HG02852 (cell line): ENCODE data around the gene FAR2.
"Not testable (repeated sequence)": the region's sequence is repeated elsewhere in the genome, so short reads cannot be mapped to it uniquely, and the experiment has no call there.

Experiments used
- ATAC-seq: cut with Tn5 transposase; IDR thresholded peaks from one replicate; pipeline ENCODE4 v1.9.1; 2021; ENCODE audit warnings: mild to moderate bottlenecking, moderate library complexity; ENCODE audit not compliant: unreplicated experiment

Gene FAR2

GRCh38 chr12:29273178-29273843 is 124.2 kb downstream of the FAR2 start:
- no peak for ATAC-seq

- ATAC-seq: no peak
Observed at GRCh38 chr12:29275834-29276233, 126.8 kb downstream of the FAR2 start.

DNA sequence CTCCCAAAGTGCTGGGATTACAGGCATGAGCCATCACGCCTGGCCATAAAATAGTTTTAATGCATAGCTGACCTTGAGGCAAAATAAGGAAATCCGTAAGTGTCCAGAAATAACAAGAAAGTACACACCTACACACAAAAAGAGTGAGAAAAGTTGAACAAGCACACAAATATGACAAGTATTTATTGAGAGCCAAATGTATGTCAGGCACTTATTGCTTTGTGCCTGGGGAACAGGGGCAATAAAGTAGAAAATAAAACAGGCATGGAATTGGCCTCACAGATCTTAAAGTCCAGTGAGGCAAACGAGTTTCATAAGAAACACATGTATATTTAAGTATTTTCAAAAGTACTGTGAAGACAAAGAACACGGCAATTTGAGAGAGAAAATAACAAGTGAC is 128.2 kb downstream of the FAR2 start:
- no peak for ATAC-seq

DNA sequence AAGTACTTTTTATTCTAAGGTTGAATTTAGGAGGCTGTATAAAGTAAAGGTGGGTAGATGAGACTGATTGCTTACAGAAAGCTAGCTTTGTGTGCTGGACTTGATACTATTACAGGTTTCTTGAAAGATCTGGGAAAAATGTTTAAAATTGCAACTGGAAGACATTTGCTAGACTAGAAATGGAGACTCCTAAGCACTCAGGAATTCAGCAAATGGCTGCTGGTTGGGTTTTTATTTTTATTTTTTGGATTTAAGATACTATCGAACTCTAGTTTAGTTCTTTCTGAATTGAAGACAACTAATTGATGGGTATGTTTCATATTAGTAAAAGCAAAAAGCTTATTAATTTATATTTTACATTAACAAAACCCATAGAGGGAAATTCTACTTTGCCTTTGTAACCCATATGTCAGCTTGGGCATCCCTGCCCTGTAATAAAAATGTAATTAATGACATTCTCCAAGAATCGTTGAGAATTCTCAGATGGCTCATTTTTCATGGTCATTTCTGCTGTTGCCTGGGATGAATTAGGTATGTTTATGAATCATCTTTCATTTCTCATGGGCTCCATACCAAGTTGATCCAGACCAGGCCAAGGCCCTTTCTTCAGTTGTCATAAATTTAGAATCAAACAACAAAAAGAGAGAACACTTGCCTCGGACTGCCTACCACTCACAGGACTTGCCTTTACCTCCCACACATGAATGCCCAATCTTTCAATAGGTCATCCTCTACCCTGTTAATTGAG is 129.8 kb downstream of the FAR2 start:
- no peak for ATAC-seq

DNA sequence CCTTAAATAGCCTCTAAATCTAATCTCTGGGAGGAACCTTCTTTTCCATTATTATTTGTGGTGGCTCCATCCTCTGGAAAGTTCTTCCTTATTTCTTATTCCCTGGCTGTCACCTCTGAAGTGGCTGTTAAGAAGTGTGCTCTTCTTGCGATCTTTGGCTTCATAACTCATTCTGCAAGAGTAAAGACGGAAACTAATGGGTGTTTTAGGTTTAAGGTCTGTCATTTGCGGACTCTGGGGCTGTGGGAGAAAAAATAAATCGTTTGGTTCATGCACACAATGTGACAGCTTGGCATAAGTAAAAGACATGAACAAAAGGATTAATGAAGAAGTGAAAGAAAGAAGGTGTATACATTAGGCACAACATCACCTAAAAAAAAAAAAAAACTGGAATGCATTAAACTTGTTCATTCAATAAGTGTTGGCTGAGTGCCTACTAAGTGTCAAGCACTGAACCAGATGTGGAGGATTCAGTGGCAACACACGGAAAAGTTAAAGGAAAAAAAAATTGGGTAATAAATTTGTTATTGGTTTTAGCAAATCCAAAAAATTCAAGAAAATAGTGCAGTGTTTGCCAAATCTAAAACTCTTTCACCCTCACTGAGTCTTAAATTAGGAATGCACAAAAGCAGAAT is 132.4 kb downstream of the FAR2 start:
- no peak for ATAC-seq

GRCh38 chr12:29282031-29282816 is 133.1 kb downstream of the FAR2 start:
- ATAC-seq: no peak

DNA sequence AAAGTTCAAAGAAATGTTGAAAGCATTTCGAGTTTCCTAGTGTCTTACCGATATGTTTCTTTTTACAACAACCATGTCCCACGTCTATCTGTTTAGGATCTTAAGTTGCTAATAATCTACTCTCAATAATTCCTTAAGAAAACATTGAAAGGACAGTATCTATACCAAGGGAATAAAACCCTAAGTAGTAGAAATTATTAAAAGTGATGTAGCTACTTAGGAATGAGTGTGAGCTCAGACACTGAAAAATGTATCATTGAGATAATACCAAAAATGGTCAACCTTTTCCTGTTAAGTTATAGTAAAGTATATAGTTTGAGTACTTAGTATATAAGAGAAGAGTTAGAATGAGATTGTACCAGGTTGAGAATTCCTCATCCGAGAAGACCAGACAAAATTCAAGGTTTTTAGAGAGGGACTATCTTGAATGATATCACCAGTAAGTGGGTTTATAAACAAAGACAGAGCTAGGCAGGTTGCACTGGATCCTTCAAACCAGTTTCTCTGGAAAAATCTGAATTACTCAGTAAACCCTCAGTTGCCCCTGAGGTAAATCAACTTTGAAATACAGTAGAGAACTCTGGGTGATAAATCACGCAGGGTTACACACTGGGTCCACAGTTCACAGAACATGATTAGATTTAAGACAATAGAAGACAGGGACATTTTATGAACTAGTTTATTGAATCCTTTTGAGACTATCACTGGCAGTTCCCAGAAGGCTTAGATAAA is 135.1 kb downstream of the FAR2 start:
- no peak for ATAC-seq

DNA sequence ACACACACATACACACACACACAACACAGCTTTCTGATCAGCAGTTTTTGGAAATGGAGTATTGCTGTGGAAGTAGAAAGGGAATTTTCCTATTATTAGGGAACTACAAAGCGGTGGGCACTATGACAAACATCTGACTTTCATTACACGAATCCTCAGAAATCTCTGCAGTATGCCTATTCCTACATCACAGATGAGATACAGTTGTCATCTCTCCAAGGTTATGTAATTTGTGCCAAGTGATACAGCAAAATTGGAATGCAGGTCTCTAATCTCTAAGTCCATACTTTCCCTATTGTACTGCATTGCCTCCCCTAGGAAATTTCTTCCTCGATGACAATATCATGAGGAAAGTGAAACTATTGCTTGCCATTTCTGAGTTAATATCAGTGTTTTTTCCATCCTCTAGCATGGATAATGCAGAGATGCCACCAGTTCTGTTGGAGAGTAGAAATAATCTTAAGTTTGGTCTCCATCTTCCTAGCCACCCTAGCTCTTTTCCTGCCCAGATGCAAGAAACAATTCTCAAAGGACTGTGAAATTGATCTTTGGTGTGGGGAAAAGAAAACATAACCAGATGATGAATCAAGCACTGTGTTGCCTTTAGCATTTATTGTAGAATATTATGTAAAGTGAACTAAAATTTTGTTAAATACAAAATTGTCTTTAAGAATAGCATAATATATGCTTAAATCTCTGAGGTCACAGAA is 137.2 kb downstream of the FAR2 start:
- no peak for ATAC-seq

GRCh38 chr12:29287622-29288021 is 138.5 kb downstream of the FAR2 start:
- no peak for ATAC-seq

GRCh38 chr12:29288031-29288430 is 139.0 kb downstream of the FAR2 start:
- no peak for ATAC-seq

GRCh38 chr12:29290475-29290874 is 141.4 kb downstream of the FAR2 start:
- not testable (repeated sequence) for ATAC-seq

DNA sequence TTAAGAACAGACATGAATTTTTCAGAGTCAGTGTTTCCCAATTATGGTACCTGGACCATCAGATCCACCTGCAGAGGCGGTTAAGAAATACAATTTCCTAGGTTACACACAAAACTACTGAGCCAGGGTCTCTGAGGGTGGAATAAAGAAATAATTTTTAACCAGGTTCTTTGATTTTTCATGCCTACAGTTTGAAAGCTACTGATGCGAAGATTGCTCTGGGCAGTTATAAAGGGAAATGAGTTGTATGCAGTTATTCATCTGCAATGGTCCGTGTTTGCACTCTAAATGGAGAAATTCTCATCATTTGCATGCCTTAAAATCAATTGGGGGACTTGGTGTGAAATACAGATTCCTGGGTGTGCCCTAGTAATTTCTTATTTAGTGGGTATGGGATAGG is 142.1 kb downstream of the FAR2 start:
- no peak for ATAC-seq

GRCh38 chr12:29299633-29300032 is 150.6 kb downstream of the FAR2 start:
- peak; percentile 81 for ATAC-seq

DNA sequence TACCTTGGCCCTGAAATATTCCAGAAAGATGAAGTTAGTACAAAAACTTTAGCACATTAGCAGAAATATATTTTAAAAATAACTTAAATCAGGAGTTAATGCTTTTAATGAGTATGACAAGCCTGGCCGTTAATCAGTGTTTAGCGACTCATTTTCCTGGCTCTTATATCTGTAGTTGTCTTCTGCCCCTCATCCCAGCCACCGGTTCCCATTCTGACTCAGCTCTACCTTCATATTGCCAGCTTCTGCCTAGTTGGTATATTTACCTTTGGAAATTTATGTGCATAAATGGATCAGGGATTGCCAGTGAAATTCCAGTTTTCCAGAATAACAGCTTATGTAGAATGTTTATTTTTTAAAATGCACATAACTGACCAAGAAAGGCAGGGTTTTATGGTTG is 152.0 kb downstream of the FAR2 start:
- ATAC-seq: no peak

DNA sequence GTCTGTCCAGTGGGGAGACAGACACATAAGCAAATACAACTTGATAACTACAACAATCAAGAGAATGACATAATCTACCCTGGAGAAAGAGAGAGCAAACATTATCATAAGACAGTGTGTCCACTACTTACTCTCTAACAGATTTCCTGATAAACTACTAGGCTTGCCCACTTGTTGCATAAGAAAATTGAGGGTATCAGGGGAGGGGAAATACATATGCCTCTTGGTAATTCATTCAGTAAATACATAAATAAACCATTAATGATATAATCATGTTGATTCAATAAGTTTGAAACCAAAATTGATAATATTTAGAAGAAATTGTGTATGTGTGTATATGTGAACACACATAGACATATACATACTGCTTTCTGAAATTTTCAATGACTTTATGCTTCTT is 155.3 kb downstream of the FAR2 start:
- ATAC-seq: no peak

- no peak for ATAC-seq
Observed at GRCh38 chr12:29306266-29306665, 157.2 kb downstream of the FAR2 start.

- no peak for ATAC-seq
Observed at GRCh38 chr12:29306682-29307081, 157.6 kb downstream of the FAR2 start.

DNA sequence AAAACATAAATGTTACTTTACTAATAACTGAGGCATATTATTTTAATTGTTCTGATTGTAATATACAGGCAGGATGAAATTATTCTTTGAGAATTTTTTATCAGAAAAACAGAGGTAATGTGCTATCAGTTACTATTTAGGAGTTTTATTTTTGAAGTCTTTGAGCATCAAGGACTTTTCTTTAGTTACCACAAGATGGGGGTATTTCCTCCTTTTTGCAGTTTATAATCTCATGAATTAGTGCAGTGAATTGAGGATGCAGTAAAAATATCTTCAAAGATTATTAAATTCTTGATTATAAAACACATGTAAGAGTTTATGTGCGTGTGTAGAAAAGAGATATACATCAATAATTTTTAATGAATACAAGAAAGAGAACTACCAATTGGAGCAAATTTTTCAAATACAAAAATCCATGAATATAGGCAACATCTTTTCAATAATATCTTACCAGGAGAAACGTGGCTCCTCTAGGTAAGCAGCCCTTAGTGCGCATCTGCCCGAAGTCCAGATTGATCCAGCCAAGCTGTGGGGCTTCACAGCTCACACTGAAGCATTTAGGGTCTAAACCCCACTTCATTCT is 160.3 kb downstream of the FAR2 start:
- ATAC-seq: no peak

DNA sequence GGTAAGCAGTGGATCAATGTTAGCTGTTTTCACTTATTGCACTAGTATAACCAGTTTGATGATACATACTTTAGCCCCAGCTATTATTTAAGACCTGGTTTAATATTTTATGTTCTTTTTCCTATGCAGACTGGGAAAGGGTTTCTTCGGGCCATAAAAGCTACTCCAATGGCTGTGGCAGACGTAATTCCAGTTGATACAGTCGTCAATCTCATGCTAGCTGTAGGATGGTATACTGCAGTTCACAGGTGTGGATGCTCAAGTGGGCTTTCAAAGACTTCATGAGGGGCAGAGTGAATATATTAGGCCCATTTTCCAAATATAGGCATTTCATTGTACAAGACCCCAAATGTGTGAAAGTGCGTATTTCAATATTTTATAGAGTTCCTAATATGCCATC is 161.8 kb downstream of the FAR2 start:
- ATAC-seq: no peak

DNA sequence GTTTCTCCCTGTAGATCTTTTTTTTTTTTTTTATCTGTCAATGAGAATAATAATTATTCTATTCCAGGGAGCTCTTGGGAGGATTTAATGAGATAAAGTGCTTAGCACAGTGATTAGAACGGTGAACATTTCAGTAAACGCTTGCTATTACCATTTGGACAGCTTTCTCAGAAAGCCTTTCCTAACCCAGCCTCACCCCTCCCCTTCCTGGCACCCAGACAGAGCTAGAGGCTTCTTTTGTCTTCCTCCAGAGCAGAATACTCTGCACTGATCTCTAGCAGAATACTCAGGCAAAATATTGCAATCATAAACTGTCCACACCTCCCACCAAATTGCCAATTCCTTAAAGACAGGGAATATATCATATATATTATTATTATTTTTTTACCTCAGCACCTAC is 165.3 kb downstream of the FAR2 start:
- ATAC-seq: no peak
